WTC11 (cell line): ENCODE results near the gene INPPL1. TPM values are rescaled to one million over a fixed set of nuclear protein-coding genes. Genes with fewer than 3 reads are reported as not detected.

Experiments used
- ATAC-seq: fragments of 200-7000 bp; cut with Tn5 transposase; 2 replicates; pipeline ENCODE4 v1.10.0; 2021; ENCODE audit warnings: mild to moderate bottlenecking, moderate library complexity
- CTCF ChIA-PET: fragments of 300-600 bp; sonication (Branson Sonifier 250); formaldehyde crosslinking; loops from one replicate; lab custom pipeline; 2021; ENCODE audit warnings: antibody characterized with exemption; lab: Charles Lee
- POLR2A ChIA-PET: fragments of 350-600 bp; sonication (Branson Sonifier 250); formaldehyde crosslinking; loops from one replicate; lab custom pipeline; 2021; ENCODE audit warnings: antibody characterized with exemption; lab: Charles Lee
- DNase-seq: peaks from one replicate; pipeline ENCODE4 v3.0.0; 2021; ENCODE audit warnings: low spot score
- H3K27ac Mint-ChIP-seq: 2 replicates; pipeline ENCODE4 v1.8.0; 2021; ENCODE audit warnings: mixed read lengths
- H3K27me3 Mint-ChIP-seq: 2 replicates; pipeline ENCODE4 v1.8.0; 2021; ENCODE audit warnings: low read depth, mild to moderate bottlenecking, moderate library complexity, mixed read lengths
- H3K36me3 Mint-ChIP-seq: 2 replicates; pipeline ENCODE4 v1.8.0; 2021; ENCODE audit warnings: mixed read lengths
- H3K4me1 Mint-ChIP-seq: 2 replicates; pipeline ENCODE4 v1.8.0; 2022; ENCODE audit warnings: mixed read lengths
- H3K4me3 Mint-ChIP-seq: 2 replicates; pipeline ENCODE4 v1.8.0; 2021; ENCODE audit warnings: mild to moderate bottlenecking, moderate library complexity, mixed read lengths
- H3K9me3 Mint-ChIP-seq: 2 replicates; pipeline ENCODE4 v1.8.0; 2021; ENCODE audit warnings: mixed read lengths
- ATF1 ChIP-seq: sonication (generic); formaldehyde crosslinking; IDR thresholded peaks from 2 replicates; pipeline ENCODE4 v1.8.1; 2023; ENCODE audit warnings: mild to moderate bottlenecking, moderate library complexity, missing genetic modification reagents
- CREM ChIP-seq: sonication (generic); formaldehyde crosslinking; IDR thresholded peaks from 2 replicates; pipeline ENCODE4 v1.8.1; 2022; ENCODE audit warnings: mild to moderate bottlenecking, missing genetic modification reagents, moderate library complexity
- ESRRA ChIP-seq: sonication (generic); formaldehyde crosslinking; IDR thresholded peaks from 2 replicates; pipeline ENCODE4 v1.8.1; 2022; ENCODE audit warnings: mild to moderate bottlenecking, missing genetic modification reagents, borderline replicate concordance
- ETV6 ChIP-seq: sonication (generic); formaldehyde crosslinking; IDR thresholded peaks from 2 replicates; pipeline ENCODE4 v1.8.1; 2022; ENCODE audit warnings: mild to moderate bottlenecking, missing genetic modification reagents
- FOXK1 ChIP-seq: sonication (generic); formaldehyde crosslinking; IDR thresholded peaks from 2 replicates; pipeline ENCODE4 v1.8.0; 2022; ENCODE audit warnings: mild to moderate bottlenecking, moderate library complexity, missing genetic modification reagents
- GABPB1 ChIP-seq: sonication (generic); formaldehyde crosslinking; IDR thresholded peaks from 2 replicates; pipeline ENCODE4 v1.8.1; 2023; ENCODE audit warnings: mild to moderate bottlenecking, missing genetic modification reagents
- GRHL2 ChIP-seq: fragments of 250-450 bp; sonication (Bioruptor Pico); IDR thresholded peaks from 2 replicates; pipeline ENCODE4 v1.8.0; 2022; ENCODE audit warnings: mild to moderate bottlenecking, moderate library complexity; ENCODE audit not compliant: insufficient replicate concordance, severe bottlenecking
- IRF1 ChIP-seq: sonication (generic); formaldehyde crosslinking; IDR thresholded peaks from 2 replicates; pipeline ENCODE4 v1.8.0; 2023; ENCODE audit warnings: missing genetic modification reagents
- IRF2 ChIP-seq: sonication (generic); formaldehyde crosslinking; IDR thresholded peaks from 2 replicates; pipeline ENCODE4 v1.8.0; 2022; ENCODE audit warnings: low read depth, missing genetic modification reagents, borderline replicate concordance
- JAZF1 ChIP-seq: fragments of 250-450 bp; sonication (Bioruptor Pico); IDR thresholded peaks from 2 replicates; pipeline ENCODE4 v1.9.0; 2021; ENCODE audit warnings: moderate library complexity, mild to moderate bottlenecking, inconsistent platforms
- PRRX2 ChIP-seq: fragments of 250-450 bp; sonication (Bioruptor Pico); IDR thresholded peaks from 2 replicates; pipeline ENCODE4 v1.8.0; 2021; ENCODE audit warnings: mild to moderate bottlenecking
- RELA ChIP-seq: sonication (generic); formaldehyde crosslinking; IDR thresholded peaks from 2 replicates; pipeline ENCODE4 v1.8.1; 2022; ENCODE audit warnings: missing genetic modification reagents, mild to moderate bottlenecking, borderline replicate concordance
- RORB ChIP-seq: fragments of 250-450 bp; sonication (Bioruptor Pico); IDR thresholded peaks from 2 replicates; pipeline ENCODE4 v1.9.0; 2021; ENCODE audit warnings: mild to moderate bottlenecking
- TP53 ChIP-seq: sonication (generic); formaldehyde crosslinking; IDR thresholded peaks from 2 replicates; pipeline ENCODE4 v1.8.1; 2023; ENCODE audit warnings: mild to moderate bottlenecking, missing genetic modification reagents
- ZNF671 ChIP-seq: fragments of 250-450 bp; sonication (Bioruptor Pico); IDR thresholded peaks from 2 replicates; pipeline ENCODE4 v1.8.0; 2021; ENCODE audit warnings: mild to moderate bottlenecking
- total RNA-seq: library from RNA; stranded (reverse); gene quantifications from 3 replicates; pipeline ENCODE4 v1.2.3, GENCODE V29; 2021
- TF ChIP-seq, protein P1 (sequence below): sonication (generic); formaldehyde crosslinking; IDR thresholded peaks from 2 replicates; pipeline ENCODE4 v1.8.1; 2022; ENCODE audit warnings: low read depth, mild to moderate bottlenecking, moderate library complexity, missing genetic modification reagents, borderline replicate concordance
- TF ChIP-seq, protein P2 (sequence below): sonication (generic); formaldehyde crosslinking; conservative IDR thresholded peaks from 2 replicates; pipeline ENCODE4 v1.8.1; 2022; ENCODE audit warnings: mild to moderate bottlenecking, missing genetic modification reagents
- TF ChIP-seq, protein P3 (sequence below): sonication (generic); formaldehyde crosslinking; IDR thresholded peaks from 2 replicates; pipeline ENCODE4 v1.8.1; 2023; ENCODE audit warnings: mild to moderate bottlenecking, missing genetic modification reagents, moderate library complexity
- TF ChIP-seq, protein P4 (sequence below): sonication (generic); formaldehyde crosslinking; IDR thresholded peaks from 2 replicates; pipeline ENCODE4 v1.8.1; 2023; ENCODE audit warnings: mild to moderate bottlenecking, missing genetic modification reagents, moderate library complexity

INPPL1 gene
- total RNA-seq, 1 experiment from 2014 or later, result 136 TPM

GRCh38 chr11:72230764-72231365 lies 6.3 kb downstream of the INPPL1 start:
- ChIA-PET CTCF (no interaction called here), POLR2A (no interaction called here)
- Mint-ChIP-seq H3K36me3 (peaks cover 51% of the 10 kb centered on the region), H3K4me3 (no peak overlapping the region), H3K27ac (no peak overlapping the region), H3K4me1 (peaks cover 8% of the 10 kb centered on the region), H3K27me3 (no peaks in the 10 kb centered on the region), H3K9me3 (no peaks in the 10 kb centered on the region)
- TF ChIP-seq GABPB1 (CRISPR knock-in tag), result no peak
- TF ChIP-seq, protein P1, sequence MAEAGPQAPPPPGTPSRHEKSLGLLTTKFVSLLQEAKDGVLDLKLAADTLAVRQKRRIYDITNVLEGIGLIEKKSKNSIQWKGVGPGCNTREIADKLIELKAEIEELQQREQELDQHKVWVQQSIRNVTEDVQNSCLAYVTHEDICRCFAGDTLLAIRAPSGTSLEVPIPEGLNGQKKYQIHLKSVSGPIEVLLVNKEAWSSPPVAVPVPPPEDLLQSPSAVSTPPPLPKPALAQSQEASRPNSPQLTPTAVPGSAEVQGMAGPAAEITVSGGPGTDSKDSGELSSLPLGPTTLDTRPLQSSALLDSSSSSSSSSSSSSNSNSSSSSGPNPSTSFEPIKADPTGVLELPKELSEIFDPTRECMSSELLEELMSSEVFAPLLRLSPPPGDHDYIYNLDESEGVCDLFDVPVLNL, result no peak
- TF ChIP-seq IRF2 (CRISPR knock-in tag), result no peak
- TF ChIP-seq ETV6 (CRISPR knock-in tag), result no peak
- TF ChIP-seq FOXK1 (CRISPR knock-in tag), result no peak
- no peak for TF ChIP-seq PRRX2 (CRISPR knock-in tag)
- TF ChIP-seq TP53 (CRISPR knock-in tag), result no peak
- no peak for TF ChIP-seq GRHL2 (CRISPR knock-in tag)
- no peak for TF ChIP-seq RORB (CRISPR knock-in tag)
- TF ChIP-seq ESRRA (CRISPR knock-in tag), result no peak
- TF ChIP-seq CREM (CRISPR knock-in tag), result no peak
- no peak for TF ChIP-seq JAZF1 (CRISPR knock-in tag)
- TF ChIP-seq, protein P2, sequence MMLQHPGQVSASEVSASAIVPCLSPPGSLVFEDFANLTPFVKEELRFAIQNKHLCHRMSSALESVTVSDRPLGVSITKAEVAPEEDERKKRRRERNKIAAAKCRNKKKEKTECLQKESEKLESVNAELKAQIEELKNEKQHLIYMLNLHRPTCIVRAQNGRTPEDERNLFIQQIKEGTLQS (CRISPR knock-in tag), result no peak
- no peak for TF ChIP-seq IRF1 (CRISPR knock-in tag)
- no peak for TF ChIP-seq ZNF671 (CRISPR knock-in tag)
- TF ChIP-seq, protein P3, sequence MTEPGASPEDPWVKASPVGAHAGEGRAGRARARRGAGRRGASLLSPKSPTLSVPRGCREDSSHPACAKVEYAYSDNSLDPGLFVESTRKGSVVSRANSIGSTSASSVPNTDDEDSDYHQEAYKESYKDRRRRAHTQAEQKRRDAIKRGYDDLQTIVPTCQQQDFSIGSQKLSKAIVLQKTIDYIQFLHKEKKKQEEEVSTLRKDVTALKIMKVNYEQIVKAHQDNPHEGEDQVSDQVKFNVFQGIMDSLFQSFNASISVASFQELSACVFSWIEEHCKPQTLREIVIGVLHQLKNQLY (CRISPR knock-in tag), result no peak
- TF ChIP-seq, protein P4, sequence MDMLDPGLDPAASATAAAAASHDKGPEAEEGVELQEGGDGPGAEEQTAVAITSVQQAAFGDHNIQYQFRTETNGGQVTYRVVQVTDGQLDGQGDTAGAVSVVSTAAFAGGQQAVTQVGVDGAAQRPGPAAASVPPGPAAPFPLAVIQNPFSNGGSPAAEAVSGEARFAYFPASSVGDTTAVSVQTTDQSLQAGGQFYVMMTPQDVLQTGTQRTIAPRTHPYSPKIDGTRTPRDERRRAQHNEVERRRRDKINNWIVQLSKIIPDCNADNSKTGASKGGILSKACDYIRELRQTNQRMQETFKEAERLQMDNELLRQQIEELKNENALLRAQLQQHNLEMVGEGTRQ (CRISPR knock-in tag), result no peak
- ATAC-seq, result no peak
- no peak for DNase-seq

DNA sequence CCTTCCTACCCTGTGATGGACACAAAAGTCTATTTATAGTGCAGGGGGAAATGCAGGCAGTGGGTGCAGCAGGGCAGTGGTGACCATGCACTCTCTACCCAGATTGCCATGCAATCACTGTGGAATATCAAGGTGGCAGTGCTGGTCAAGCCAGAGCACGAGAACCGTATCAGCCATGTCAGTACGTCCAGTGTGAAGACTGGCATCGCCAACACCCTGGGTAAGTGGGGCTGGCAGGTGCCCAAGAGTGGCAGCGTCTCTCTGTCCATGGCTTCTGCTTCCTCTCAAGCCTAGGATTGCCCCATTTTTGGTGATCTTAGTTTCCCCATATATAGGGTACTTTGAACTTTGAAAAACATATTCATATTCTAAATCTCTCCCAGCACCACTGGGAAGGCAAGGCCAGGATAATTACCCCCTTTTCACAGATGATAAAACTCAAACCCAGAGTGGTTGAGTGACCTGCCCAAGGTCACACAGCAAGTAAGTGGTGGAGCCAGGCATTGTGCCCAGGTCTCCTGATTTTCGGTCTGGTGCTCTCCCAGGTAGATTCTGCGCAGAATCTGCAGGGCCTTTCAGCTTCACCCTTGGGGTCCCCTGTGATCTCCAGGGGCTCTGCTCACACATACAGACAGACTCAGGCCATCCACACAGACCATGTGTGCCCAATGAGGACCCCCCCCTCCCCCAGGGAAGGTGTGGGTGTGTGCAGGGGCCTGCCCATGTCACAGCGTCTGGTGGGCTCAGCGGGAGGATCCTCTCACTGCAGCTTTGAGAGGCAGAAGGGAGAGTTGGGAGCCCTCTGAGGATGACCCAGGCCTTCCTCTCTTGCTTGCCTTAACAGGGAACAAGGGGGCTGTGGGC lies 7.1 kb downstream of the INPPL1 start:
- CTCF ChIA-PET, result no interaction called here
- POLR2A ChIA-PET, result no interaction called here
- no peak overlapping the region for H3K27ac Mint-ChIP-seq
- no peaks in the 10 kb centered on the region for H3K9me3 Mint-ChIP-seq
- ATAC-seq, result no peak
- TF ChIP-seq RELA (CRISPR knock-in tag) (no peak), ATF1 (no peak)
- peaks cover 53% of the 10 kb centered on the region for H3K36me3 Mint-ChIP-seq
- no peaks in the 10 kb centered on the region for H3K27me3 Mint-ChIP-seq
- H3K4me1 Mint-ChIP-seq, result peaks cover under 1% of the 10 kb centered on the region
- DNase-seq, result no peak
- H3K4me3 Mint-ChIP-seq, result no peak overlapping the region
